Fibroblast of lung (primary cell): Measurements from ENCODE around the gene TAF3.

ENCODE experiments used
- EZH2 ChIP-seq: IDR thresholded peaks from 2 replicates; pipeline ENCODE4 v1.5.1; 2012; ENCODE audit warnings: low read length, control low read depth, mild to moderate bottlenecking; ENCODE audit errors: missing control alignments
- TF ChIP-seq, protein P1 (sequence below), 2 donors: IDR thresholded peaks in 1 of 2; conservative IDR thresholded peaks in 1 of 2; 1 replicate in 1 of 2; 2 replicates in 1 of 2; pipeline ENCODE4 v1.5.1; 2011 to 2012; ENCODE audit warnings: low read length in 2 of 2, control low read depth in 1 of 2, inconsistent platforms in 1 of 2, low read depth in 1 of 2, mild to moderate bottlenecking in 1 of 2

DNA sequence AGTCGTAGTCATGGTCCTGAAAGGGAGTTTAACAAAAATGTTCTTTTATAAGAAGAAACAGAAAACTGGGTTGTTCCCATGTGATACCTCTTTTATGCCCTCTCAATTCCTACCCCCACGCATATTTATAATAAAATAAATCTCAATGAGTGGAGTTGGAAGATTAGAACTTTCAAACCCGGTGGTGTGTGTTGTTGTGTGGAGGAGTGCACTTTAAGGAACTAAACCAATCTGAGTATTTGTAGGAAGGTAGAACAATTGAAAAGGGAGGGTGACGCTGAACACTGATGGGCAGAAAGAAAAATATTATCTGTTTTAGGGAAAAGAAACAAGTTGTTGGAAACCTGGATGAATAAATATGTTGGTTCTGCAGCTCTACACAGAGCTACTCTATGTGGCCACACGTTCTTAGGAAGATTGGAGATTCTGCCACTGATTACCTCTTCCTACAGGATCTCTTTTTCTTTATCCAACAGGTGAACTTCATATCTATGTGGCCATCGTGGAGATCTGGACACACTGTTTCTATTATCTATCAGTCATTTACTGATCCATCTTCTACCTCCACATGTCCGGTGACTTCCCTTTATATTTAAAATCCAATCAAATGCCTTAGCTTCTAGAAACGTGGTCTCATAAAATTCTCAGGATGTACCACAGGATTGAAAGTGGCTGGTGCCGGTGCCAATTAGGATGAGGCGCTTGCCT is 223.1 kb downstream of the TAF3 start:
- TF ChIP-seq, protein P1, sequence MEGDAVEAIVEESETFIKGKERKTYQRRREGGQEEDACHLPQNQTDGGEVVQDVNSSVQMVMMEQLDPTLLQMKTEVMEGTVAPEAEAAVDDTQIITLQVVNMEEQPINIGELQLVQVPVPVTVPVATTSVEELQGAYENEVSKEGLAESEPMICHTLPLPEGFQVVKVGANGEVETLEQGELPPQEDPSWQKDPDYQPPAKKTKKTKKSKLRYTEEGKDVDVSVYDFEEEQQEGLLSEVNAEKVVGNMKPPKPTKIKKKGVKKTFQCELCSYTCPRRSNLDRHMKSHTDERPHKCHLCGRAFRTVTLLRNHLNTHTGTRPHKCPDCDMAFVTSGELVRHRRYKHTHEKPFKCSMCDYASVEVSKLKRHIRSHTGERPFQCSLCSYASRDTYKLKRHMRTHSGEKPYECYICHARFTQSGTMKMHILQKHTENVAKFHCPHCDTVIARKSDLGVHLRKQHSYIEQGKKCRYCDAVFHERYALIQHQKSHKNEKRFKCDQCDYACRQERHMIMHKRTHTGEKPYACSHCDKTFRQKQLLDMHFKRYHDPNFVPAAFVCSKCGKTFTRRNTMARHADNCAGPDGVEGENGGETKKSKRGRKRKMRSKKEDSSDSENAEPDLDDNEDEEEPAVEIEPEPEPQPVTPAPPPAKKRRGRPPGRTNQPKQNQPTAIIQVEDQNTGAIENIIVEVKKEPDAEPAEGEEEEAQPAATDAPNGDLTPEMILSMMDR (conservative IDR thresholded peaks at IDR 0.05 in 1 of 2, IDR thresholded peaks at IDR 0.05 in 1 of 2; ENCODE audit: low read depth in 1 of 2, low read length in 2 of 2), result no peak
- TF ChIP-seq EZH2, result no peak
